GM19467 (cell line): ENCODE data around the gene UBE2L5.
A peak's percentile ranks its signal among the peaks of the same experiment; 100 is the strongest.
"Not testable (repeated sequence)": the region's sequence is repeated elsewhere in the genome, so short reads cannot be mapped to it uniquely, and the experiment has no call there.

ENCODE experiments used
- ATAC-seq: cut with Tn5 transposase; IDR thresholded peaks from one replicate; pipeline ENCODE4 v1.9.1; 2021; ENCODE audit warnings: mild to moderate bottlenecking, moderate library complexity; ENCODE audit not compliant: unreplicated experiment

Gene UBE2L5

GRCh38 chr13:30437177-30437576 lies 14.9 kb downstream of the UBE2L5 start:
- ATAC-seq: no peak

DNA sequence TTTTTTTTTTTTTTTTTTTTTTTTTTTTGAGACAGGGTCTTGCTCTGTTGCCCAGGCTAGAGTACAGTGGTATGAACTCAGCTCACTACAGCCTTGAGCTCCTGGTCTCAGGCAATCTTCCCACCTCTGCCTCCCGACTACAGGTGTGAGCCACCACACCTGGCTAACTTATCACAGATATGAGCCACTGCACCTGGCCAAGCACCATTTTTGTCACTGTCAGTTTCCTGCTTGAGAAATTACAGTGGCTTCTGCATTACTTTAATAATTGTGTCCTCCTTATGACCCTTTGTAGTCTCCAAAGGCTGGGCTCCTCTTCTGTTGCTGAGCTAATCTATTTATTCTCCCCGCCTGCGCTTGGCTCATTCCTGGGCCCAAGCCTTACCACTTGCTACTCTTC lies 16.0 kb downstream of the UBE2L5 start:
- no peak for ATAC-seq

DNA sequence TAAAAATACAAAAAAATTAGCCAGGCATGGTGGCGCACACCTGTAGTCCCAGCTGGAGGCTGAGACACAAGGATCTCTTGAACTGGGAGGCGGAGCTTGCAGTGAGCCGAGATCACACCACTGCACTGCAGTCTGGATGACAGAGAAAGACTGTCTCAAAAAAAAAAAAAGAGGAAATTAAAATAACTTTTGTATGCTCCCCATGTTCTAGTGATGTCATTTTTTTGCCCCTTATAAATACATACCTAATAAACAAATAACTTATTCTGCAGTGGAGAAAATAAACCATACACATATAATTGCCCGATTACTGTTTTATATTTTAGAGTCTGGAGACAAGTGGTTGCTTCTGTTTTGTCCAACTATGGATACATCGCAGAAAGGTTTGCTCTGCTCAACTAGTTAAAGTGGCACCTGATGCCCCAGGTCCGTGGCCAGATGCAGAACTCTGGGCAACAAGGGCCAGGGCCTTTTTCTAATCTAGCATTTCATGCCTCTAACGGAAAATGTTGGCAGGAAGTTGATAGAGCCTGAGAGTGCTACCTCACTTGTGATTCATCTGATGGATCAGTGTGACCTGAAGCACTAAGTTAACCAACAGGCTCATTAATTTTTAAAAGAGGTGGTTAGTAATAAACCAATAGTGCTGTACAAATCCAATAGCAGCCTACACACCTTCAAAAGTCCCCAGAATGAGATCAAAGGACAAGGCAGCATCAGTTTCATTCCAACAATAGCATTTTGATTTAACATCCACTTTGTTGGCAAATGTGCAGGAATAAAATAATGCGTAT lies 18.8 kb downstream of the UBE2L5 start:
- no peak for ATAC-seq

- ATAC-seq: no peak
These were observed 20.6 kb downstream of the UBE2L5 start for GRCh38 chr13:30442926-30443325.

- ATAC-seq: not testable (repeated sequence)
These were observed 21.2 kb downstream of the UBE2L5 start for GRCh38 chr13:30443491-30443890.

GRCh38 chr13:30443957-30444404 lies 21.7 kb downstream of the UBE2L5 start:
- ATAC-seq: peak; percentile 35

- ATAC-seq: no peak
These were observed 23.8 kb downstream of the UBE2L5 start for GRCh38 chr13:30446126-30446500.

- ATAC-seq: no peak
These were observed 26.1 kb downstream of the UBE2L5 start for GRCh38 chr13:30448441-30448840.

DNA sequence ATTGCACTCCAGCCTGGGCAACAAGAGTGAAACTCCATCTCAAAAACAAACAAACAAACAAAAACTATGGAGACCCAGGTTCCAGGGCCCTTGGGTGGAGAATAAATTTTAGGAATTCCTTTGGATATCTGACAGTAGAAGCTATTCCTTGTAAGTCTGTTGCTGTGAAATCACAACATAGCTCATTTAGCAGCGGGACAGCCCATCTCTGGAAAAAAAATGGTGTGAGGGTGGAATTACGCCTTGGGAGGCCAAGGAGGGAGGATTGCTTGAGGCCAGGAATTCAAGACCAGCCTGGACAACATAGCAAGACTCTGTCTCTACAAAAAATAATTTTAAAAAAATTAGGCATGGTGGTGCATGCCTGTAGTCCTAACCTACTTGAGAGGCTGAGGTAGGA lies 27.8 kb downstream of the UBE2L5 start:
- no peak for ATAC-seq

DNA sequence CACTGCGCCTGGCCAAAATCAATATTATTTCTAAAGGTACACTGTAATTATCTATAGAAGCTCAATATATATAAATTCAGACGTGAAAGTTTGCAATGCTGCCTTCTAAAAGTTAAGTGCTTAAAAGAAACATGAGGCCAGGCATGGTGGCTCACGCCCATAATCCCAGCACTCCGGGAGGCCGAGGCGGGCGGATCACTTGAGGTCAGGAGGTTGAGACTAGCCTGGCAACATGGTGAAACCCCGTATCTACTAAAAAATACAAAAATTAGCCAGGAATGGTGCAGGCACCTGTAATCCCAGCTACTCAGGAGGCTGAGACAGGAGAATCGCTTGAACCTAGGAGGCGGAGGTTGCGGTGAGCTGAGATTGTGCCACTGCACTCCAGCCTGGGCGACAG lies 29.2 kb downstream of the UBE2L5 start:
- ATAC-seq: not testable (repeated sequence)

GRCh38 chr13:30453727-30454126 lies 31.4 kb downstream of the UBE2L5 start:
- no peak for ATAC-seq

DNA sequence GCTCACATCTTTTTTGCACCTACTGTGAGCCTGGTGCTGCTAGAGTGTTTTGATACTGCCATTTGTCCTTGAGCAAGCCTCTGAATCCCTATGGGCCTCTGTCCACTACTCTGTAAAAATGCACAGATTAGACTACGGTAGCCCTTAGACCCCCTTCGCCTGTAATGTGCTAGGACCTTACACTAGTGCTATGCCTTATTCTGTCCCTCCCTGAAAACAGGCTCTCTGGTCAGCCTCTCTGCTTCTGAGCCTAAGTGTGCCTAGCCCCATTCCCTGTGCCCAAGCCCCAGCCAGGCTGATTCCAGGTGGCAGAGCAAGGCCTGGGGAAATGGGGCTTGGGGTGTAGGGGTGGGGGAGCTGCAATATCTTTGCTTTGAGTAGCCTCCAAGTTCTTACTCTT lies 32.7 kb downstream of the UBE2L5 start:
- no peak for ATAC-seq

DNA sequence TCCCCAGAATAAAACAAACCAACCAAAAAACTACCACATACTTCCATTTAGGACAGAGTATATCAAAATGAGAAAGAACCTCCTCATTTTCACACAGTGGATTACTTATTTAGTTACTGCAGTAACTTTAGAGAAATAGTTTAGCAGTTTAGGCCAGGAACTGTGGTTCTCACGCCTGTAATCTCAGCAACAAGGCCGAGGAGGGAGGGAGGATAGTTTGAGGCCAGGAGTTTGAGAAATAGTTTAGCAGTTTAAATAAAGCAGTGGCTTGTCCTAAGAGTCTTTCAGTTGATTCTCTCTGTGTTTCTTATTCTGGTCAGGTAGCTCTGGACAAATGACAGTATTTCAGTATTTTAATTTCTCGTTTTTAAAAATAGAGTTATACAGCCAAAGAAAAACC lies 34.0 kb downstream of the UBE2L5 start:
- ATAC-seq: no peak

DNA sequence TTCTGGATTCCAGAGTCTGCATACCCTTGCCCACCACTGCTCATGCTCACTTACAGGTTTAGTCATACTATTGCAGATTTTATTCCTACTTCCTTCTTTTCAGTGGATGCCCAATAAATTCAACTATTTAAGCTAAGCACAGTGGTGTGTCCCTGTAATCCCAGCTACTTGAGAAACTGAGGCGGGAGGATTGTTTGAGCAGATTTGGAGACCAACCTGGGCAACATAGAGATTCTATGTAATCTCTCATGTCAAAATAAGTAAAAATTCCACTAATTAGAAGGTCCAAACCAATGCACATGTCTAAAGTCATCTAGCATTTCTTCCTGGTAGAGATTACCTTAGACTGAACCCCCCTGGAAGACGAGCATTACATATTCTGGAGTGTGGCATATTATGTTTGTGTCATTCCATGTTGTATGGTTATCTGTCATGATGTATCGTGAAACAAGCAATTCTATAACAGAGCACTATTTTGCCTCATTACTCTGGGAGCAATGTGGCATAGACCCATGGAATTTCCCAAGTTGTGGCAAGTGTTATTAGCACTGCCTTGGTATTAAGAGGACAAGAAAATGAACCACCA lies 35.1 kb downstream of the UBE2L5 start:
- no peak for ATAC-seq

DNA sequence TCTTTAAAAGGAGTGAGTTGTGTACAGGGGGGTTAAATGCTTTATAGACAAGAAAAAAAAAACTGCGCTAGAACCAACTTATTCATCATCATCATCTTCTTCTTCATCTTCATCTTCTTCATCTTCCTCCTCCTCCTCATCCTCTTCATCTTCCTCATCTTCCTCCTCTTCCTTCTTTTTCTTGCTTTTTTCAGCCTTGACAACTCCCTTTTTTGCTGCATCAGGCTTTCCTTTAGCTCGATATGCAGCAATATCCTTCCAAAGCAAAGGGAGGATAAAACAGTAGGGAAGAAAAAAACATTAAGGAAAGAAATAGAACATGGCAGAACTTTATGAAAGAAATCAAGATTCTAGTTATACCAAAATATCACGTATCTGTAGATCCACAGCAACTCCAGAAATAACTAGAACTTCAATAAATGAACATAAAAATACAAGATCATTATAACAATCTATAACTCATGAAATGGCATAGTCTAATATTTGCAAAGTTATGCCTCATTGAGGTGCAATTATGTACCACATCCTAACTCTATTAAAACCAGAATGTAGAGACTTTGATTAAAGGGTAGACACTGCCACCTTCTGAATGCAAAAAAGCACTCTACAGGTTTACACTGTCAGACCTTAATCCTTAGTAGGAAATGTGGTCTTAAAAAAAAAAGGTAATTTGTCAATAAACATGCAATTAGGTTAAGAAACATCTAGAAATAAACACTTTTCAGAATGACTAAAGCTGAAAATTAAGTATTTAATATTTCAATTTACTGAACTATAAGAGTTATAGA lies 39.2 kb downstream of the UBE2L5 start:
- ATAC-seq: not testable (repeated sequence)

DNA sequence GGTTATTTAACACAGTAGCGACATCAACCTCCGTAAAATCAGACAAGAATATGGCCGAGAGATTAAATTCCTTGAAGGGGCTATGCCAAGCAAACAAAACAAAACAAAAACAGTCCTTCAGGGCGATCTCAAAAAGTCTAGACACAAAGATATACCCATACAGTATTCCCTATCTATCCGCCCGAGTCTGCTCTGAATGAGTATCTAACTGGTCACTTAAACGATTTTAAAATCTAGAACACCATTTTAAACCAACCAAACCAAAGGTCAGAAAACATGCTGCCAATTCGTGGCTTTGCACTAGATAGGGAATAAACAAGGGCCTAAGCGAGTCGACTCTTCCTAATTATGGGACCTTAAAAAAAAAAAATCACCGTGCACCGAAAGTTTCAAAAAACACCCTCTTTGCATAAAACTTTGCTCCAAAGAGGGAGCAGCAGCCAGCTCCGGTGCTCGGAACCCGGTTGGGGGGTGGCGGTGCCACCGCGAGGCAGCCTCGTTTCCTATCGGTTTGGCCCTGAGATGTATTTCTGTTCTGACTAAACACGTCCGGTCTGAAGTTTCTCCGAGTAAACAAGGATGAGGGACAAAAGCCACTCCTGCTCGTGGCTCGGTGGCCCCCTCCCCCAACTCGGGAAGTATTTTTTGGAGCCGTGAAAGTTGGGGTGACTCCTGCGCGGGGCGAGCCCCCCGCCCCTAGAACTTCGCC lies 41.6 kb downstream of the UBE2L5 start:
- peak; percentile 34 for ATAC-seq

DNA sequence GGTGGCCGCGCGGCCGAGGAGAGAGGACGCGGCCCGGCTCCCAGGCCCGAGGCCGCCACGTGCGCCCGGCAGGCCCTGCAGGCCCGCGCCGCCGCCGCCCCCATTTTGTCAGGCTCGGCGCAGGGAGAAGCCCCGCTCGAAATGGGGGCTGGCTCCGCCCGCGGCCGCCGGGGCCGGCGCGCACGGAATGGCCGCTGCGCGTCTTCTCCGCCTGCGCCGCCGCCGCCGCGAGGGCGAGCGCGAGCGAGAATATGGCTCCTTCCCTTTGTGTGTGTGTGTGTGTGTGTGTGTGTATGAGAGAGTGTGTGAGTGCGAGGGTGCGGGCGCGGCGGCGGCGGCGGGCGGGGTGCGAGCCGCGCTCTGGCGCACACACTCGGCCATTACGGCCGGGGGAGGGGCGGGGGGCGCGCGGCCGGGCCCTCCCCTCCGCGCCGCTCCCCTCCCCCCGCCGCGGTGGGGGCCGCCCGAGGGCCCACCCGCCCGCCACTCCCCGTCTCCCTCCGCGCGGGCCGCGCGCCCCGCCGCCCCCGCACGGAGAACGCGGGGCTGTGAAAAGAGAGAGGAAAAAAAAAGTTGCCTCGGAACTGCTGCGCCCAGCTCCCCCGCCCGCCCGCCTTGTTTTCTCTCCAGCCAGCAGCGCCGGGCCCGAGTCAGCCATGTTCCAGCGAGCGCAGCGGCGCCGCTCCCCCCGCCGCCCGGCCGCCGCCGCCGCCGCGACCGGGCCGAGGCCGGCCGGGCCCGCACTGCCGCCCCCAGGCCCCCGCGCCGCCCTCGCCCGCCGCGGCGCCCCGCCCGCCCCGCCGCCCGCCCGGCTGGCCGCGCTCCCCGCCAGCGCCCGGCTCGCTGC lies 42.4 kb downstream of the UBE2L5 start:
- ATAC-seq: peak; percentile 38

DNA sequence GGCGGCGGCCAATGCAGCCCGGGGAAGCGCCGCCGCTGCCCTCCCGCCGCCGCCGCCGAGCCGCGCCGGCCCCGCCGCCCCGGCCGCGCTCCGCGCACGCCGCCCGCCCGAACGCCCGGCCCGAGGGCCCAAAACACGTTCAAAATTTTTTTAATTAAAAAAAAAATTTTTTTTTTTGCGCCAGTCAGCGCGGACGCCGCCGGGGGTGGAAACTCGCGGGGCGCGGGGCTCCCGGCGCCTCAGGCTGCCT lies 43.0 kb downstream of the UBE2L5 start:
- ATAC-seq: no peak

DNA sequence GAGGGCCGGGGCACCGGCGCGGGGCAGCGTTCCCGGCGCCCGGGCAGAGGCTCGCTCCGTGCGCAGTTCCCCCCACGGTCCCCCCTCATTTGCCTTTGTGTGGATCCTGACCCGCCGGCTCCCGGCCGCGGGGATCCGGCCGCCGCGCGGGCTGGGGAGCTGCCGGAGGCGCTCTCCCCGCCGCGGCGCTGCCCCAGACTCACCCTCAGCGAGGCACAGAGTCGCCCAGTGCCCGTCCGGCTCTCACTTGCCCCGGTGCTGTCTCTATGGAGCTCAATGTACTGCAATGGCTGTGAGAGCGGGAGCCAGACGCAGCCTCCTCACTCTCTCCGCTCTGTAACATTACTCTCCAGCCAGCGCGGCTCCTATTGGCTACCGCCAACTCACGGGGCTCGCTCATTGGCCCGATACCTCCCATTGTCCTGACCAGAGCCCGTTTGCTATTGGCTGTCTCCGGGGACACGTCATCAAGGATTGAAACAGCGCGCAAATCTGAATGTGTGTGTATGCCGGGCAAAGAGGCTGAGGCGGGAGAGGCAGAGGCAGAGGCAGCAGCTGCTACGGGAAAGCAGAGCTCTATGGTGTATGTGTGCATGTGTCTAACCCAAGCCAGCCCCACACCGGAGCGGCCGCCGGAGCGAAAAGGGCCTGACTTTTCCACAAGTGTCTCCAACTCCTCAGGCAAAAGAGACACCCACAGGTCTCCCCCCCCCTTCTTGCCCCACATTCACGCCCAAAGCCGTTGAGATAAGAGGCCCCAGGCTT lies 43.5 kb downstream of the UBE2L5 start, which contains the start of gene HMGB1:
Gene HMGB1 (minus strand): TSS at position 344 of the 765 bp plus-strand sequence. CDS start 2,256 bp downstream, outside the sequence.
- ATAC-seq: peak; percentile 78

DNA sequence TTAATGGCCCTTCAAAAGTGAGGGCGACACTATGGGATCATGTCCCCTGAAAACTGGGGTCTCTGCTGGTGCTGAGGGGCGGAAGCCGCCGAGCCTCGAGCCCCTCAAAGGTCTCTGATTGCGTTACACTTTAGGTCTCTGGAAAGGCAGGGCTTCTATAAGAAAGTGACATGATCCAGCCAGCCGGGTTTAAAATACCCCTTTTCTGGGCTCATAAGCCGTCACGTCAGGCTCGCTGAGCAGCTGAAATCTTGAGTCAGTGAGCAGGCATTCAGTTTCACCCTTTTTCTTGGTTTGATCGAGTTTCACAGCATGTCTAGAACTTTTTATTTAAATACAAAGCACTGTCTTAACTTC lies 44.0 kb downstream of the UBE2L5 start:
- ATAC-seq: no peak
